ENCODE results near the gene RIPOR2.
"Not testable (repeated sequence)": the region's sequence is repeated elsewhere in the genome, so short reads cannot be mapped to it uniquely, and the experiment has no call there.

Gene RIPOR2

GRCh38 chr6:24926647-24927046, 9.1 kb downstream of the RIPOR2 start:
- not testable (repeated sequence) for DNase-seq (ENCODE audit: low read depth, low spot score)

- no peak for DNase-seq (ENCODE audit: low read depth, low spot score)
These were observed 9.6 kb downstream of the RIPOR2 start for GRCh38 chr6:24926192-24926591.

DNA sequence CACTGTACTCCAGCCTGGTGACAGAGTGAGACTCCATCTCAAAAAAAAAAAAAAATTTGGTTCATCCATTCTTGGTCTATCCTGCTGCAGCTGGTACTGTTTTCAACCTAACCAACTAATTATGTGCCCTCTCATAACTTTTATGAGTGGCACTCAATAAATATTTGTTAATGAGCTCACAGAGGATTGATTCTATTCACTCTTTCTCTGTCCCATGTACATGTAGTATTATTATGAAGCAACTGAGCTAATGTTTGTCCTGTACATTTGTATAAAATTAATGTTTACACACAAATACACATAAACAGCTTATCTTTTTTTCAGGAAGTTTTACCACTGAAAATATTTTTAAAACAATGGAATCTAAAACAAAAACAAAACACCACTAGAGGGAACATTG, 10.1 kb downstream of the RIPOR2 start:
- no peak for DNase-seq (ENCODE audit: low read depth, low spot score)

- DNase-seq (ENCODE audit: low read depth, low spot score): no peak
These were observed 11.0 kb downstream of the RIPOR2 start for GRCh38 chr6:24924580-24925356.

DNA sequence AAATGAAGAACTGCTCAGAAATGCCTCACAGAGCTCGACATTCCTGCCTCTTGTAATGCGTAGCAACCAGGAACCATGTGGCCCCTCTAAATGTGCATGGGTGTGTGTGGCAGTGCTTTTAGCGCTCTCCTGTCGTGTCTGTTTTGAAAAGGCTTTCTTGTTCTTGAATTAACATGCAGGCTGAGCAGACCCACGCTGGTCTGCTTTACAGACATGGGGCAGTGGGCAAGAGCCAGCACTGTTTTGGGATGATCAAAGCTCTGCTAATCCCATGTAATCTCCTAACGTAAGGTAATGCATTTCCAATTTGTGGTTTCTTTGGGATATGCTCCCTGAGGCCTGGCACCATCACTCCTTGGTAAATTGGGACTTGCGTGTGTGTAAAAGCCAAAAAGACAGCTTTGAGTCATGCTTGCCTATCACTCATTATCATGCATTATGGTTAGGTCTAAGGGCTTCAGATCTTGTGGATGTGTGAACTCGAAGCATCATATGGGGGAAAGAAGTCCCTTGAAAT, 11.8 kb downstream of the RIPOR2 start:
- DNase-seq (ENCODE audit: low read depth, low spot score): no peak

GRCh38 chr6:24922814-24923213, 12.9 kb downstream of the RIPOR2 start:
- no peak for DNase-seq (ENCODE audit: low read depth, low spot score)

GRCh38 chr6:24922170-24922569, 13.6 kb downstream of the RIPOR2 start:
- no peak for DNase-seq (ENCODE audit: low read depth, low spot score)

DNA sequence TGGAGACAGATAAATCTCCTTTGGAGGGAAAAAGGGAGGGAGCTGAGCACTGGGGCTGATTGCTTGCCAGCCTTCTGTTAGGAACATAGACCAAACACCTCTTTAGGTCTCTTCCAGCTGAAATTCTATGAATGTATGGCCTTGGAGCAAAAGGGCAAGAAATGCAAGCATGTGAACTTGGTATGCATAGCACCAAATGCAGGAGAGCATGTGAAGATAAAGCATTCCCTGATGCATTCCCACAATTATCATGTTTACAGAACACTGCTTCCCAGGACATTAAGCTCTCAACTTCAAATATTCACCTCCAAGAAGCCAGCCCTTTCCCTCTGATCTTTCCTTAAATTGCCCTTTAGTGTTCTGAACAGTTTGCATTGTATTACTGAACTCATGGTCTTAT, 15.6 kb downstream of the RIPOR2 start:
- no peak for DNase-seq (ENCODE audit: low read depth, low spot score)

DNA sequence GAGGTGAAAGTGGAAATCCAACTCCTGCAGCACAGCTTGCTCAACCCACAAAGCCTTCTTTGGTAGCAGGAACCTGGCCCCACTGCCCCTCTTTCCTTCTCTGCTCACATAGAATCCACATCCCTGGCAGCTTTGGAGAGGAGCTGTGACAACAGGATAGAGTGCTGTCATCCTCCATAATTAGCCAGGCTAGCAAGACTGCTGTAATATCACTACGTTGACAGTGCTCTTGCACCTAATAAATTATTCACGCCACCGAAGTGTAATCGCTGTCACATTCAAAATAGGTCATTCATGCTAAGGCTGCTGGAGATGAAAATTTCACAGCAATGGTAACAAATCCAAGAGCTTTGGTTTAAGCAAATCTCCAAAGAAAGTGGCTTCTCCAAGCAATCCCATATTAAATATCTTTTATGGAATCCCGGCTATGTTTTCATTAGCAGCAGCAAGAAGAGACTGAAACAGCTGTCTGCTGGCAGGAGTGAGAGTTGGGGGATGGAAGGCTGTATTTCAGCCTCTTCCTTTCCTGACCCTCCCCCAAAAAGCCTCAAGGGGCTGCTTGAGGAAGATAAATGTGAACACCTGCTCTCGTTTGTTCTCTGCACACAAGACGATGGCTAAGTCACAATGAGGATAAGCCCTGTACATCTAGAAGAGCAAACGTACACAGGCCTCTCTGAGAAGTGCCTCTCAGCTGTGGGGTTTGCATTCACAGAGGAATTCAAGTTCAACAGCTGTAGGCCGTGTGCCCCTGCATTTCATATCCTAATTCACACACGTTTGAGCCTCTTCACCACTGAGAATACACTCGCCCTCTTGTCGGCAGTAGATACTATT, 16.5 kb downstream of the RIPOR2 start:
- no peak for DNase-seq (ENCODE audit: low read depth, low spot score)

GRCh38 chr6:24918641-24919055, 17.1 kb downstream of the RIPOR2 start:
- DNase-seq (ENCODE audit: low read depth, low spot score): no peak

DNA sequence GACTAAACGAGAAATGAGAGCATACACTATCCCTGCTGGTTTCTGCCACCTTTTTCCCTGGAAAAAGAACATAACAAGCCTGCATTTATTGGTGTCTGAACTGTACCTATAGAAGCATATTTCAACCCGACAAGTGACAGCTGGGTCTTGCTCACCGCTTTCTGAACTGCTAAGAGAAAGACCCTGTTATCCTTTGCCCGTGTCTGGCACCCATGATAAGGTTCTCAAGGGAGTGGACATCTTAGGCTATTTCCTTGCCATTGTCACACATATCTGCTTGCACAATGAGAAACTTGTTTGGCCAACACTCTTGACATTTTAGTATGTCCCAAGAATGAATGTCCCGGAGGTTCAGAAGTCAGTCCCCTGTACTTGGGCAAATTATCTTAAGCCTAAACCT, 19.3 kb downstream of the RIPOR2 start:
- DNase-seq (ENCODE audit: low read depth, low spot score): no peak

- no peak for DNase-seq (ENCODE audit: low read depth, low spot score)
These were observed 20.1 kb downstream of the RIPOR2 start for GRCh38 chr6:24915641-24916040.

DNA sequence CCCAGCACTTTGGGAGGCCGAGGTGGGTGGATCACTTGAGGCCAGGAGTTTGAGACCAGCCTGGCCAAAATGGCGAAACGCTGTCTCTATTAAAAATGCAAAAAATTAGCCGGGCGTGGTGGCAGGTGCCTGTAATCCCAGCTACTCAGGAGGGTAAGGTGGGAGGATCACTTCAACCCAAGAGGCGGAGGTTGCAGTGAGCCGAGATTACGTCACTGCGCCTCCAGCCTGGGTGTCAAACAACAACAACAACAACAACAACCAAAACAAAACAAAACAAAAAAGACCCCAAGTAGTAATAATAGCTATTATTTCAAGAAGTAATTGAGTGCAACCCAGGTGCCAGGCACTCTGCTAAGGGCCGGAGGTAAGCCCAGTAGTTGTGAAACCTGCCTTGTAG, 21.7 kb downstream of the RIPOR2 start:
- not testable (repeated sequence) for DNase-seq (ENCODE audit: low read depth, low spot score)

DNA sequence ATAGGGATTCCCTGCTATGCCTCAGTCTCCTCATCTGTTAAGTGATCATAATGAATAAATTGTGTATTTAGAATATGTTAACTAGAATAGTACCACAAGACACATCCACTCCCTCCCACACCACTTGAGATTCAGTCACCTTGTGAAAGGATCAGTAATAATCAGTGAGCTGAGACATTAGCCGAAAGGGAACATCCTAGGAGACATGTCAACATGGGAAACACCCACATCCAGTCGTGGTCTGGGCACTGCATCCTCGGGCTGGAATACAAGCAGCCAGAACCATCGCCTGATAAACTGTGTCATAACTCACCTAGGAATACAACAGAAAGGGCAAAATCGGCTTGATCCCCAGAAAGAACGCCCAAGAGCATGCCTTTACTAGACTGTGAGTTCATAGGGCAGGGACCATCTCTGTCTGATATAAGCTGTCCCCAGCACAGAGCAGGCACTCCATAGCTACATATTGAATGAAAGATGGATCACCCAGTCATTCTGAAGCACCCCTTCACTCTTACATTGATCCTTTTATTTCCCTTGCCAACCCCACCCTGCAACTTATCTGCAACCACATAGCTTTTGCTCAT, 23.9 kb downstream of the RIPOR2 start:
- DNase-seq (ENCODE audit: low read depth, low spot score): no peak

DNA sequence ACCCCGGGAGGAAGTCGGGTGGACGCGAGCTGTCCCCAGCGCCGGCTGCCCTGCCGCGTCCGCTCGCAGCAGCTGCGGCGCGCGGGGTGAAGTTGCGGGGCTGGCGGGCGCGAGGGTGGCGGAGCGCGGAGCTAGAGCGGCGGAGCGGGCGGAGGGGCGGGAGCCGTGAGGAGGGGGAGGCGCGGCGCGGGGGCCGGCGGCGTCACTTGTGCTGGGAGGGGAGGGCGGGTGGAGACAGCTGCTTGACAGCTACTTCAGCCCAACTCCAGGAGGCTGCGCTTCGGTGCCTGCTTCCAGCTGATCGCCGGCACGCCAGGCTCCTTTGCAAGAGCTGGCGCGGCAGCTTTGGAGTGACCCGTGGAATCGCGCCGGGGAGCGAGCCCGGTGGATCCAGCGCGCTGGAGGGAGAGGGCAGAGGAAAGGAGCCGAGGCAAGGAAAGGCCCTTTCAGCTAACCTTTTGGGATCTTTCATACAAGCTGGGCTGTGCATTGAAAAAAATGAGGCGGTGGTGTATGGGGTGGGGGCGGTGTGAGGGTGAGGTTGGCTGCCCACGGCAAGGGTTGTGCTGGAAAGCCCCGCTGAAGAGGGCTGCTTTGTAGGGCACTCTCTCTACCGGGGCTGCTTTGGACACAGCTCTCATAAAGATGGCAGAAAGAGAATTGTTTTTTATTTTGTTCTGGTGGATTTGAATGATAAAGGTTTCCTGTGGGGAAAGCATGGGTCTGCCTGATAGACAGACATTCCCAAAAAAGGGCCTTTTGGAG, 24.6 kb downstream of the RIPOR2 start:
- DNase-seq (ENCODE audit: low read depth, low spot score): no peak

DNA sequence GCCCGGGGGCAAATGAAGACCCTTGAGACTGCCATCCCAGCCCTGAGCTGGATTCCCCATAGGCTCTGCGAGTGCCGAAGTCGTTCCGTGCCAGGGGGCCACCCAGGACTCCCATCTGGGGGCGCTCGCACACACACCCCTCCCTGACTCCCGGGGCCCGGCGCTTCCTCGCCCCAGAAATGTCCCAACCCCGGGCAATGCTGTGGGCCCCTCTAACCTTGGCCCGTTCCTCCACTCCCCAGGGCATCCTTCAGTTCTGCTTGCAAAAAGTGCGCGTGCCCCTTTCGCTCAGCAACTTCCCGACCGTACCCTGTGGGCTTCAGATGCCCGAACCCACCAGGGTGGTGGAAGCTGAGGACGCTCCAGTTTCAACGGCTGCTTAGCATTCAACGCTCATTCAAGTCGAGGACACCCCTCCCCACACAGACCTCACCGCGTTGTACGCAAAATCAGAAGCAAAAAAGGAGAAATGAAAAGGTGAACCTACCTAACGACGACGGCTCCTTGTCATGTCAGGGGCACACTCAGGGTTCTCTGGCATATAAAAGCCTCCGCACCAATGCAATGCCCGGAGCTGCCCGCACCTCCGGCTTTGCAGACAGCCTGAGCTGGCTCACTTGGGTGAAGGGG, 25.3 kb downstream of the RIPOR2 start:
- no peak for DNase-seq (ENCODE audit: low read depth, low spot score)

GRCh38 chr6:24909241-24910216, 26.2 kb downstream of the RIPOR2 start:
- no peak for DNase-seq (ENCODE audit: low read depth, low spot score)

- DNase-seq (ENCODE audit: low read depth, low spot score): no peak
These were observed 27.1 kb downstream of the RIPOR2 start for GRCh38 chr6:24908650-24909035.

DNA sequence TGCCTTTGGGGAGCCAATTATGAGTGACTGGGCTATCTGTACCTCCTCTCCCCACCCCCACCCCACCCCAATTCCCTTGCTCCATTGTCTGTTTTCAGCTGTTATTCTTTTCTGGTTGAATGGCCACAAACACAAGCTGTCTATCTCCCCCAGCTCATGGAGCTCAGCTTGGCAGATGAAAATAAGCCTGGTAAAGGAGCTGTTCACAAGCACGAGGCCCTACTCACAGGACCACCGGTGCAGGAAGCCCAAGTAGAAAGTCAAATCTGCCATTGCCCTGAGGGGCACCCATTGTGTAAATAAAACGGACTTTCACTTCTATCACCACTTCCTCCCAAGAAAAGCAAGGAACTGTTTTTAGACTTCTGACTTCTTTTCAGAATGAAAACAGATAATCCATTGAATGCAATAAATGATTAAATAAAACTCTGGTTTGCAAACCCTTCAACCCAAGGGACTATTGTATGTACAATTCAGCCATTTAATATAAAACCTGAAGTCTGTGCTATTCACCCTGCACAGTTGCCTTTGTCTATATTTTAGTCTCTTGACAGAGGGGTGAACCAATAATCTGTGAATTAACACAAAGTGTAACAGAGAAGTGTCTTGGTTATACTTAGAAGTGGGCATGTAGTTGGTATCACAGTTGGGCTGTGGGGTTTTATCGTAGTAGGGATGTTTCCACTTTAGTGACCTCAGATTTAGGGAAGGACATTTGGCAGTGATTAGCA, 27.7 kb downstream of the RIPOR2 start:
- DNase-seq (ENCODE audit: low read depth, low spot score): no peak
